ENCODE results near the gene CD47. TPM values are rescaled to one million over a fixed set of nuclear protein-coding genes. Genes with fewer than 3 reads are reported as not detected.

The CD47 gene
- total and polyA plus RNA-seq, 2 of the 4 experiments (the other 2 are of a cell fraction) = 45.9 to 52.0 TPM

GRCh38 chr3:108035751-108036150 is 55.1 kb downstream of the CD47 start:
- H3K4me3 ChIP-seq (ENCODE audit: insufficient read depth, low read depth, low read length) = no peak overlapping the region
- H4K5ac ChIP-seq (ENCODE audit: low read depth, low read length) = no peak overlapping the region
- no peak overlapping the region for H2AK9ac ChIP-seq (replicated peaks; ENCODE audit: low read depth, low read length, poor library complexity)
- H3K27ac ChIP-seq (ENCODE audit: insufficient read depth, low read length) = no peak overlapping the region
- H4K20me1 ChIP-seq (ENCODE audit: insufficient read depth, low read length) = no peaks in the 10 kb centered on the region
- DNase-seq = no peak
- H4K8ac ChIP-seq (ENCODE audit: low read depth in 2 of 2, low read length in 2 of 2) = no peak overlapping the region
- H3K36me3 ChIP-seq (ENCODE audit: control insufficient read depth, insufficient read depth, low read length) = peaks cover 2% of the 10 kb centered on the region; the same call in 1 of the 2 replicates
- H3K4me1 ChIP-seq (ENCODE audit: control insufficient read depth, insufficient read depth, low read length) = peaks cover 7% of the 10 kb centered on the region
- H2BK20ac ChIP-seq (ENCODE audit: low read depth, low read length) = no peak overlapping the region
- H2AFZ ChIP-seq (replicated peaks; ENCODE audit: low read length, poor library complexity) = no peak overlapping the region
- H2BK120ac ChIP-seq (ENCODE audit: low read depth, low read length) = no peak overlapping the region
- peaks cover 3% of the 10 kb centered on the region; the same call in 1 of the 2 replicates for H3K9me3 ChIP-seq (ENCODE audit: control insufficient read depth, insufficient read depth, low read length)
- H2AK5ac ChIP-seq (ENCODE audit: low read depth, low read length) = no peak overlapping the region
- H3K9ac ChIP-seq (ENCODE audit: low read depth, low read length) = no peak overlapping the region
- no peak for ATAC-seq (ENCODE audit: low read depth)
- H4K91ac ChIP-seq (ENCODE audit: insufficient read depth, low read depth, low read length) = no peak overlapping the region
- in situ Hi-C loops (cut with MboI; ENCODE audit: low sequenced_read_pairs) (no loop called here), dilution Hi-C loops (cut with HindIII; ENCODE audit: low sequenced_read_pairs, unreplicated experiment) (no loop called here), intact Hi-C loops (cut with micrococcal nuclease) (no loop called here)
- no peaks in the 10 kb centered on the region for H3K79me1 ChIP-seq (ENCODE audit: low read depth in 1 of 2, low read length in 2 of 2)
- TF ChIP-seq USF2 (IDR thresholded peaks at IDR 0.05; ENCODE audit: low read depth, low read length) (no peak), RAD21 (IDR thresholded peaks at IDR 0.05; ENCODE audit: low read length) (no peak), ELK1 (IDR thresholded peaks at IDR 0.05; ENCODE audit: borderline replicate concordance, low read depth, low read length) (no peak), FOS (IDR thresholded peaks at IDR 0.05; ENCODE audit: low read depth, low read length) (no peak), NFE2L2 (IDR thresholded peaks at IDR 0.05; ENCODE audit: low read depth, low read length) (no peak), SMC3 (IDR thresholded peaks at IDR 0.05; ENCODE audit: low read depth, low read length) (no peak), CTCF (conservative IDR thresholded peaks at IDR 0.05; ENCODE audit: low read depth, low read length) (no peak), BHLHE40 (IDR thresholded peaks at IDR 0.05; ENCODE audit: low read depth, low read length) (no peak), POLR2A (IDR thresholded peaks at IDR 0.05; ENCODE audit: low read depth, low read length) (no peak), RFX5 (IDR thresholded peaks at IDR 0.05; ENCODE audit: low read depth, low read length) (no peak)
- 0 out of 2 replicates have a peak overlapping the region, but pooled peaks have one; percentile 39 for H3K14ac ChIP-seq (replicated peaks; ENCODE audit: low read depth, low read length)
- no peak overlapping the region for H2BK5ac ChIP-seq (ENCODE audit: low read depth, low read length, poor library complexity, severe bottlenecking)
- H3K4ac ChIP-seq (ENCODE audit: low read depth, low read length) = 0 out of 2 replicates have a peak overlapping the region, but pooled peaks have one; percentile 5
- no peak overlapping the region for H3K4me2 ChIP-seq (ENCODE audit: low read depth, low read length)
- H3K27me3 ChIP-seq (ENCODE audit: control insufficient read depth, insufficient read depth, low read length) = no peaks in the 10 kb centered on the region
- H3K56ac ChIP-seq (ENCODE audit: extremely low read depth, insufficient read depth, low read length) = no peak overlapping the region
- BruUV-seq (replicated peaks) = no TSS peak
- ChIA-PET POLR2A (ENCODE audit: unreplicated experiment) (no interaction called here), CTCF (no interaction called here)
- H3K9me1 ChIP-seq (ENCODE audit: insufficient read depth, low read length) = peaks cover 19% of the 10 kb centered on the region
- WGBS, 2 experiments (ENCODE audit: extremely low coverage in 2 of 2, insufficient read length in 1 of 2) = no CpG with 5 or more reads among the region's 4 CpGs
- H3K18ac ChIP-seq (ENCODE audit: low read depth, low read length) = no peak overlapping the region
- no peak overlapping the region for H3K23ac ChIP-seq (ENCODE audit: low read depth, low read length)
- H2BK15ac ChIP-seq (ENCODE audit: low read depth, low read length) = no peak overlapping the region

Measured in IMR-90 (cell line).